Measurements from ENCODE around the gene CRYGC.

DNA sequence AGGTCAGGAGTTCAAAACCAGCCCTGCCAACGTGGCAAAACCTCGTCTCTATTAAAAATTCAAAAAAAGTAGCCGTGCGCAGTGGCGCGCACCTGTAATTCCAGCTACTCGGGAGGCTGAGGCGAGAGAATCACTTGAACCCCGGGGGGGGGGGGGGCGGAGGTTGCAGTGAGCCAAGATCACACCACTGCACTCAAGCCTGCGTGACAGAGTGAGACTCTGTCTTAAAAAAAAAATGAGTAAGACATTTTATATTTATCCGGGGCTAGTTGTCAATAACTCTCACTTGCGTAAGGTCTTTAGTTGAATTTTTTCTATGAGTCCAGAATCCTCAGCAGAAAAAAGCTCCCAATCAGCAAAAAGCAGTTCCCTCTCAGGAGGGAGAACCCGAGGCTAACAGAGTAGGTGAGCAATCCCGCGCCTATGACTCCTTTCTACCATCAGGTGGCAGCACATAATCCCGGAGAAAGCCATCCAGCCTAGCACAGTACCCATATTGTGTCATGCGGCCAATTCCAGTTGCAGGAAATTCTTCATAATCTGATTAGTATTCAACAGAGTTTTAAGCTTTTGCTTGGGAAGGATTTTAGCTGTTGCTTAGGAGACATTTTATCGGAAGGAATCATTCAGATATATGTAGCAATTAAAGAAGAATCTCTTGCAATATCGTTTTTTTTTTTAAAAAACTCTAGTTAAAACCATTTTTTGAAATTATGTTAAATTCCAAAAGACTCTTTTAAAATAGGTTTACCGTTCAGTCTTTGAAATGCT lies 45.6 kb upstream of the CRYGC start:
- TF ChIP-seq FOXM1 (IDR thresholded peaks at IDR 0.05; ENCODE audit: borderline replicate concordance, low read depth) (no peak), ZBTB7A (IDR thresholded peaks at IDR 0.05; ENCODE audit: low read depth) (no peak)
